Measurements from ENCODE around the gene CLNS1A.

Gene CLNS1A

DNA sequence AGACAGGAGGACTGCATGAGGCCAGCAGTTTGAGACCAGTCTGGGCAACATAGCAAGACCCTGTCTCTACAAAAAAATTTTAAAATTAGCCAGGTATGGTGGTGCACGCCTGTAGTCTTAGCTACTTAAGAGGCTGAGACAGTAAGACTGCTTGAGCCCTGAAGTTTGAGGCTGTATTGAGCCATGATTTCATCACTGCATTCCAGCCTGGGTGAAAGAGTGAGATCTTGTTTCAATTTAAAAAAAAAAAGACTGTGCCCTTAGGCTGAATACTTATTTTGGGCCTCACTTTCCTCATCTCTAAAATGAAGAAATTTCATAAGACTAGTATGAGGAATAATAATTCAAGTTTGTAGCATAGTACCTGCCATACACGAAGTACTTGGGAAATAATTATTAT is 41.0 kb downstream of the CLNS1A start:
- H3K36me3 ChIP-seq, result no peaks in the 10 kb centered on the region
- no peaks in the 10 kb centered on the region for H3K27me3 ChIP-seq
- no peak overlapping the region for H3K27ac ChIP-seq
- H3K4me3 ChIP-seq (ENCODE audit: low read depth in 1 of 2, low read length in 1 of 2), result no peak overlapping the region
- TF ChIP-seq, protein P1, sequence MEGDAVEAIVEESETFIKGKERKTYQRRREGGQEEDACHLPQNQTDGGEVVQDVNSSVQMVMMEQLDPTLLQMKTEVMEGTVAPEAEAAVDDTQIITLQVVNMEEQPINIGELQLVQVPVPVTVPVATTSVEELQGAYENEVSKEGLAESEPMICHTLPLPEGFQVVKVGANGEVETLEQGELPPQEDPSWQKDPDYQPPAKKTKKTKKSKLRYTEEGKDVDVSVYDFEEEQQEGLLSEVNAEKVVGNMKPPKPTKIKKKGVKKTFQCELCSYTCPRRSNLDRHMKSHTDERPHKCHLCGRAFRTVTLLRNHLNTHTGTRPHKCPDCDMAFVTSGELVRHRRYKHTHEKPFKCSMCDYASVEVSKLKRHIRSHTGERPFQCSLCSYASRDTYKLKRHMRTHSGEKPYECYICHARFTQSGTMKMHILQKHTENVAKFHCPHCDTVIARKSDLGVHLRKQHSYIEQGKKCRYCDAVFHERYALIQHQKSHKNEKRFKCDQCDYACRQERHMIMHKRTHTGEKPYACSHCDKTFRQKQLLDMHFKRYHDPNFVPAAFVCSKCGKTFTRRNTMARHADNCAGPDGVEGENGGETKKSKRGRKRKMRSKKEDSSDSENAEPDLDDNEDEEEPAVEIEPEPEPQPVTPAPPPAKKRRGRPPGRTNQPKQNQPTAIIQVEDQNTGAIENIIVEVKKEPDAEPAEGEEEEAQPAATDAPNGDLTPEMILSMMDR (IDR thresholded peaks at IDR 0.05), result no peak
- H3K9me3 ChIP-seq, result no peaks in the 10 kb centered on the region
- no peaks in the 10 kb centered on the region for H3K4me1 ChIP-seq (ENCODE audit: control insufficient read depth in 1 of 2, insufficient read depth in 1 of 2, low read depth in 1 of 2, low read length in 1 of 2)

DNA sequence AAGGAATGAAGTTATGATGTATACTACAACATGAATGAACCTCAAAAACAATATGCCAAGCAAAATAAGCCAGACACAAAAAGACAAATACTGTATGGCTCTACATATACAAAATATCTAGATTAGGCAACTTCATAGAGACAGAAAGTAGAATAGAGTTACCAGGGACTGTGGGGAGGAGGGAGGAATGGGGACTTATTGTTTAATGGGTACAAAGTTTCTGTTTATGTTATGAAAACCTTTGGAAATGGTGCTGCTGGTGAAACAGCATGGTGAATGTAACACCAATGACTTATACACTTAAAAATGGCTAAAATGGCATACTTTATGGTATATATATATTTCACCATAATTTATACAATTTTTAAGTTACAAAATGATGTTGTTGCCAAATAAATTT is 43.7 kb downstream of the CLNS1A start:
- Histone ChIP-seq H3K27ac (no peak overlapping the region), H3K4me3 (ENCODE audit: low read depth in 1 of 2, low read length in 1 of 2) (no peak overlapping the region), H3K9me3 (no peaks in the 10 kb centered on the region), H3K4me1 (ENCODE audit: control insufficient read depth in 1 of 2, insufficient read depth in 1 of 2, low read depth in 1 of 2, low read length in 1 of 2) (peaks cover 13% of the 10 kb centered on the region in 2 experiments), H3K27me3 (peaks cover 26% of the 10 kb centered on the region), H3K36me3 (no peaks in the 10 kb centered on the region)
- TF ChIP-seq, protein P1 (IDR thresholded peaks at IDR 0.05), result no peak

DNA sequence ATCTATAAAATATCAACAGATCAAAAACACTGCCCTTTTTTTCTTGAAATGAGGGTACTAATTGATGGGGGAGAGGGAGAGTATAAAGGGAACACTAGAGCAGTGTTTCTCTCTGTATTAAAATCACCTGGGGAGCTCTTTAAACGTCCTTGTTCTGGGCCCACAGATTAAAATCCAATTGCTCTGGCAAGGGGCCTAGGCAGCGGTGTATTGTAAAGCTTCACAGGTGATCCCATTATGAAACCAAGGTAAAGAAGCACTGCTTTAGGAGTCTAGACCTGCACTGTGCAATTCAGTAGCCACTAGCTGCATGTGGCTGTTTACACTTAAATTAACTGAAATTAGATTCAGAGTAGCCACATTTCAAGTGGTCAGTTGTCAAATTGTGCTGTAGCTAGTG is 44.9 kb downstream of the CLNS1A start:
- peaks cover 15 to 16% of the 10 kb centered on the region in 2 experiments for H3K4me1 ChIP-seq (ENCODE audit: control insufficient read depth in 1 of 2, insufficient read depth in 1 of 2, low read depth in 1 of 2, low read length in 1 of 2)
- no peak overlapping the region for H3K4me3 ChIP-seq (ENCODE audit: low read depth in 1 of 2, low read length in 1 of 2)
- H3K27ac ChIP-seq, result no peak overlapping the region
- peaks cover 38% of the 10 kb centered on the region for H3K27me3 ChIP-seq
- TF ChIP-seq, protein P1 (IDR thresholded peaks at IDR 0.05), result no peak
- H3K36me3 ChIP-seq, result no peaks in the 10 kb centered on the region
- H3K9me3 ChIP-seq, result no peaks in the 10 kb centered on the region

DNA sequence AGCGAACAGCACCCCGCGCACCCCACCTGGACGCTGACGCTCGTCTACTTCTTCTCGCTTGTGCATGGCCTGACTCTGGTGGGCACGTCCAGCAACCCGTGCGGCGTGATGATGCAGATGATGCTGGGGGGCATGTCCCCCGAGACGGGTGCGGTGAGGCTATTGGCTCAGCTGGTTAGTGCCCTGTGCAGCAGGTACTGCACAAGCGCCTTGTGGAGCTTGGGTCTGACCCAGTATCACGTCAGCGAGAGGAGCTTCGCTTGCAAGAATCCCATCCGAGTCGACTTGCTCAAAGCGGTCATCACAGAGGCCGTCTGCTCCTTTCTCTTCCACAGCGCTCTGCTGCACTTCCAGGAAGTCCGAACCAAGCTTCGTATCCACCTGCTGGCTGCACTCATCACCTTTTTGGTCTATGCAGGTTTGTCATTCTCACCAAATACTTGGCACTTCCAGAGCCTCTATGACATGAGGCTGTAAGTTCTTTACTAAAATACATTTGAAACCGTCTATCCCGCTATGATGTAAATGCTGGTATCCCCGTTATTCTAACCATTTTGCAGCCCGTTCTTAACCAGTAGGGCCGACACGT is 47.3 kb downstream of the CLNS1A start:
- H3K27ac ChIP-seq, result no peak overlapping the region
- TF ChIP-seq, protein P1 (IDR thresholded peaks at IDR 0.05), result no peak
- no peaks in the 10 kb centered on the region for H3K36me3 ChIP-seq
- peak overlapping the region; percentile 57 to 66 for H3K4me3 ChIP-seq (ENCODE audit: low read depth in 1 of 2, low read length in 1 of 2)
- peaks cover 46% of the 10 kb centered on the region for H3K27me3 ChIP-seq
- H3K4me1 ChIP-seq (ENCODE audit: control insufficient read depth in 1 of 2, insufficient read depth in 1 of 2, low read depth in 1 of 2, low read length in 1 of 2), result peaks cover 15 to 16% of the 10 kb centered on the region in 2 experiments
- no peaks in the 10 kb centered on the region for H3K9me3 ChIP-seq

DNA sequence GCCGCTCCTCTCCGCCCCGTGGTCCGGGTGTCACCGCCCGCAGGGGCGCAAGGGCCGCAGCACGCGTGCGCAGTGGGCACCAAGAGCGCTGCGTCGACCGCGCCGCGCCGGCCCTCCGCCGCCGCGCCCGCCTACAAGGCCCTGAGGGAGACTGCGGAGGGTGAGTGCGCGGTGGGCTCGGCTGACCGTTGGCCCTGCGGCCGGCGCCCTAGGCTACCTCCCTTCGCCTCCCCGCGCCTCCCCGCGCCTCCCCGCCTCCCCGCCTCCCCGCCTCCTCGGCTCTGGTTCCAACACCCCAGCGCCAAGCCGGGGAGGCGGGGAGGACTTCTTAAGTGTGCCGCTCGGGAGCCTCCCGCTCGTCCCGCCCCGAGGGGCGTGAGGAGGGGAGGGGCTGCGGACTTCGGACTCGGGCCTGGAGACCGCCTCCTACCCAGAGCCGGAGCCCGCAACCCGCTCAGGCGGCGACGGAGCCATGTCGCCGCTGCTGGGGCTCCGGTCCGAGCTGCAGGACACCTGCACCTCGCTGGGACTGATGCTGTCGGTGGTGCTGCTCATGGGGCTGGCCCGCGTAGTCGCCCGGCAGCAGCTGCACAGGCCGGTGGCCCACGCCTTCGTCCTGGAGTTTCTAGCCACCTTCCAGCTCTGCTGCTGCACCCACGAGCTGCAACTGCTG is 47.9 kb downstream of the CLNS1A start, which contains the start of gene AQP11:
AQP11 (plus strand) TSS at position 433 of the 673 bp plus-strand sequence; CDS start at position 473, 40 bp downstream.
- Histone ChIP-seq H3K27me3 (peaks cover 46% of the 10 kb centered on the region), H3K9me3 (no peaks in the 10 kb centered on the region), H3K36me3 (no peaks in the 10 kb centered on the region), H3K4me3 (ENCODE audit: low read depth in 1 of 2, low read length in 1 of 2) (peak within 1 kb of the TSS; percentile 57 to 66), H3K4me1 (ENCODE audit: control insufficient read depth in 1 of 2, insufficient read depth in 1 of 2, low read depth in 1 of 2, low read length in 1 of 2) (peaks cover 15 to 16% of the 10 kb centered on the region in 2 experiments), H3K27ac (no peak within 1 kb of the TSS)
- TF ChIP-seq, protein P1 (IDR thresholded peaks at IDR 0.05), result no peak
